IPS DF 19.7 (cell line): ENCODE measurements around the gene ZBED4.
"Not testable (repeated sequence)": the region's sequence is repeated elsewhere in the genome, so short reads cannot be mapped to it uniquely, and the experiment has no call there.

Experiments
- DNase-seq: peaks from one replicate; pipeline ENCODE4 v3.0.0-alpha.2; 2013; ENCODE audit warnings: low read depth, low spot score

The ZBED4 gene

DNA sequence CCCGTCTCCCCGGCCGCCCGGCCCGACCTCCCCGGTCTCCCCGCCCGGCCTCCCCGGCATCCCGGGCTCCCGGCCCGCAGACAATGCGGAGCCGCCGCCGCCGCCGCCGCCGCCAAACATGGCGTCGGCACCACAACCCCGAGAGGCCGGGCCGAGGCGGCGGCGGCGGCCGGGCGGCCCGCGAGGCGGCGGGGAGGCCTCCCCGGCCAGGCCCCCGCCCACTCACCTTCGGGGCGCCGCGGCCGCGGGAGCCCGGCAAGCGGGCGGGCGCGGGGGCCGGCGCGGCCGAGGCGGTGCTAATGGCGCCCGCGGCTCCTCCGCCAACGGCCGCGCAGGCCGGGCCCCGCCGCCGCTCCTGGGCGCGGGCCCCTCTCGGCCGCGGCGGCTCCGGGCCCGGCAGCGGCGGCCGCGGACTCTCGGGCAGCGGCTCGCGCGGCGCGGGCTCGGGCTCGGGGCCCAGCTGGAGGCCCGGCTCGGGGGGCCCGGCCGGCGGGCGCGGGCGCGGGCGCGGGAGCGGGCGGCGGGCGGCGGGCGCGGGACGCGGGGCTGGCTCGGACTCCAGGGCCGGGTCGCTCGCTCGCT is 26.3 kb upstream of the ZBED4 start:
- DNase-seq, result no peak

- no peak for DNase-seq
These were observed 25.6 kb upstream of the ZBED4 start, which contains the start of gene BRD1 for GRCh38 chr22:49827853-49828598. TSS of gene BRD1 (minus strand) at chr22:49827873. CDS start at chr22:49824317, 3,556 bp downstream.

DNA sequence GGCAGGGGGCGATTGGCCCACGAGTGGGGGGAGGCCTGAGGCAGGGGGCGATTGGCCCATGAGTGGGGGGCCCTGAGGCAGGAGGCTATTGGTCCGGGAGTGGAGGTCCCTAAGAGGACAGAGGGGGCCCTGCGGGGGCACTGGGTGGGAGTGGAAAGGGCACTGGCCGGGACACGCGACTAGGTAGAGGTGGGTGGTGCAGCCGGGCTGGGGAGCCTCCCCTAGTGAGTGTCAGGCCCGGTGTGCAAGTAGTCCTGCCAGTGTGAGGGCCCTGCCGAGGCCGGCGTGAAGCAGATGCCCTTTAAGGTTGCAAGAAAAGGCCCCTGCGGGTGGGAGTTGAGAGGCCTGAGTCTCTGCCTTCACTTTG is 25.1 kb upstream of the ZBED4 start:
- no peak for DNase-seq

DNA sequence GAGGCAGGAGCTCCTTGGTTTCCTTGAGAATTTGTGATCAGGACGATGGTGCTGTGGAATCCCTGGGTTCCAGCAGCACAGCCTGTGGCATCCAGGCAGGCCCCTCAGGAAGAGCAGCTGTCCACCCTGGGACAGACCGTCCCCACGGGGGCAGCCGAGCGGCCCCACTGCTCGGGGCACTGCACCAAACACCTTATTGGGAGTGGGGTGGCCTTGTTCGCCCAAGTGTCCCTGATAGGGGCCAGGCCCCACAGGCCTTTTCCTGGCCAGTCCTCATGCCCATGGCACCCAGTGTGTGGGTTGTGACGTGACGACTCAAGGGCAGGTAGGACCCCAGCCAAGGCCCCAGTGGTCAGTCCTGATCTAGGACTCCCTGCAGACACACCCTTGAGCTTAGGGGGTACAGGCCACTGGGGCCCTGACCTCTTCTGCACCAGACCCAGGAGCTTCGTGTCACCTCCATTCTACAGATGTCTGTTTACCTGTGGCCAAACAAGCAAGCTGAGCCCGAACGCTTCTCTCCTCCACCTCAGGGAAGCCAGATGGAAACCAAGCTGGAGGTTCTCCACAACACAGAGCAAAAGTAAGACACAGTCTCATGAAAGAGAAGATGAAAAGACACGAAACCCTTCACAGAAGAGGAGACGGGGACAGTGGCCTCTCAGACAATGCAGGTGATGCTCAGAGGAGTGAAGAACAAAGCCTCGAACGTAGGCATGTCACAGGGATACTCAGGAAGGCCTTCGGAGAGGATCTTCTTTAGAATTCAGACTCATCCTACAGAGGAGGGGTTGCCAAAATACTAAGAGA is 24.4 kb upstream of the ZBED4 start:
- DNase-seq, result no peak

DNA sequence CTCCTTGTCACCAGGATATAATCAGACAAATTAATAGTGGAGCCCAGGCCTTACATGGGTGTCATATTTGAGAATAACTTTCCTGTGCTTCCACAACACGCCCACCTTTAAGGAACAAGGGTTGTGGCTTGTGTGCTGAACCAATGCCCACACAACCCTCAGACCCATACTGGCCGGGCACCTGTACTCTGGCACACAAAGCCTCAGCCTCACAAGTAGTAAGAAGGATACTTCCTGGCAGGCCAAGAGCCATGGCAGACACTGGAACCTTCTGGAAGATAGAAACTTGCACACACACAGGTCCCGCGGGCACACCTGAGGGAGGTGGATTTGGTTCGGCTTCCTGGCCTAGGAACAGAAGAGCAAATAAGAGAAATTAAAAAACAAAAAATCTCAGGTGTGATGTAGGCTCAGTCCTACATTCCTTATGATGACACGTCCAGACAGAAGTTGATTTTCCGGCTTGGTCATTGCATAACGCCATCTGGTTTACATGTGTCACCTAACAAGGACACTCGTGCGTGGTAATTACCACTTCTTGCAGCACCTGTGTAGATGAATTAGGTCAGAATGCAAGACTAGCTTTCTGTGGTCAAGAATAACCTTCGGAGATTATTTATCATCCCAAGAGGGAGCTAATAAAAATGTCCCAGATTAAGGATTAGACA is 20.2 kb upstream of the ZBED4 start:
- DNase-seq, result no peak

GRCh38 chr22:49838771-49839717 is 14.6 kb upstream of the ZBED4 start:
- DNase-seq, result no peak

DNA sequence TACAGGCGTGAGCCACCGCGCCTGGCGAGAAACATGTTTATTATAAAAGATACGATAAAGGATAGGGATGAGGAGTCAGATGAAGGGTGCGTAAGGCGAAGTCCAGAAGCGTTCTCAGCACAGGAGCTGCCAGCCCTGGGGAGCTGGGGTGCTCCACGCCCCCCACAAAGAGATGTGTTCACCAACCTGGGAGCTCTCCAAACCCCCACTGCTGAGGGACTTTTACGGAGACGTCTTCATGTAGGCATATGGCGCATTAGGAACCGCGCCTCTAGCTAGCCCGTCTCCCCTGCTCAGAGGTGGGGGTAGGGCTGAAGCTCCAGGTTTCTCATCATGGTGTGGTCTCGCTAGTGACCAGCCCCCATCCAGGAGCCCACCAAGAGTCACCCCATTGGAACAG is 8.4 kb upstream of the ZBED4 start:
- DNase-seq, result no peak

DNA sequence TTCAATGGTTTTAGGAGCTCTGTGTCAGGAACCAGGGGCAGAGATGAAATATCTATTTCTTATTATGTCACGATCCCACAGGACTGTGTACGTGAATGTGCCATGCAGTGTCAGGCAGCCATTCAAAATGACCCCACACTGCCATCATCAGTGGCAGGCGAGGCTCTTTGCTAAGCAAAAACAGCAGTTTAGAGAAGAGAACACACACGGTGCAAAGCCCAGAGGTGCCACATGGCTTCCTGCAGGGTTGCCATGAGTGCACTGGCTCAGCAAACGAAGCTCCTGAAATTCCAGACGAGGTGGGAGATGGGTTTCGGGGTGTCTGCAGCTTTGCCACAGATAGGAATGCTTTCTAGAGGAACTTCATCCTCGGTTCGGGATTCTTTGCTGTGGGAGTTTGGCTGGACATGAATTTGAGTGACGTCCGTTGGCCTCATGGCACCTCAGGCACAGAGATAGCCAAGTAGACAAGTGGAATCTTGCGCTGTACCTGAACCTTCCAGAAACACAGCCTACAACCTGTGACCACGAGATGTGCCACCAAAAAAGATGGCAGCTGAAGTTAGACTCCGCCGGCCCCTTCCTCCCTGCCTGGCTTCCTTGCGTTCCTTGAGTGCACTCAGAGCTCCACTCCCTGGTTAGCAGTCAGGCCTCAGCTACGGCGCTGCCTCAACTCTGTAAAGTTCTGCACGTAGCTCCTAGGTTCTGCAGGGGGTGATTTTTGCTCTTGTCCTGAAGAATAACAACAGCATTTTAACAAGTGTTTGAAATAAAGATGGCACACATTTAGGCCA is 7.8 kb upstream of the ZBED4 start:
- no peak for DNase-seq

DNA sequence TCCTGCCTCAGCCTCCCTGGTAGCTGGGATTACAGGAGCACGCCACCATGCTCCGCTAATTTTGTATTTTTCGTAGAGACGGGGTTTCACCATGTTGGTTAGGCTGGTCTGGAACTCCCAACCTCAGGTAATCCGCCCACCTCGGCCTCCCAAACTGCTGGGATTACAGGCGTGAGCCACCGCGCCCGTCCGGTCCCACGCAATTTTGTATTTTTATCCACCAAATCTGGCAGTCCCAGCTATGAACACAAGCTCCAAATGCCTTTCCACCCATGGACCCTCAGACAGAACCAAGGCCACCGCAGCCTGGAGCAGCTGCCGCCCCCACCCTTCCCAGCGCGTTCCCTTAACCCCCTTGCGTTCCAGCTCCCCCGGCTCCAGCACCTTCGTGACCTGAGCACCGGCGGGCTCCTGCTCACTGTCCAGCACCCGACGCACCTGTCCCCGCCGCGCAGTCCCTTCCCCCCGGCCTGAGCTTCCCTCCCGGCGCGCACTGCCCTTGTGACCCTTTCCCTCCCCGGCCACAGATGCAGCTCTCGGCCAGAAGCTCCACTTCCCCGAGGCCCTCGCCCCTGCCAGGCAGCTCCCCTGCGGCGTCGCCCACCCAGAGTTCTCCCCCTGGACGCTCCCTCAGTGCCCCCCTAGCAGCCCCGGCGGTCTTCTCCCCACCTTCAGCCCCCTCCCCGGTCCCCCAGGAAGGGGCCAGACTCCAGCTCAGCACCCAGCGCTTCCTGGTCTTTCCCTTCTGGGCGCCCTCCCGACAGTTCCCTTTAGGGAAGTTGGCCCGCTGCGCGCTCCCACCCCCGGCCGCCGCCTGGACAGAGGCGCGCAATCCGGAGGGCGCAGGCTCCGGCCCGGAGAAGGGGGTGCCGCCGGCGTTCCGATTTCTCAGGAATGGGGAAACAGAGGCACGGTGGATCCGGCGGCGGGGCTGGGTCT is 5.6 kb upstream of the ZBED4 start:
- DNase-seq, result no peak

DNA sequence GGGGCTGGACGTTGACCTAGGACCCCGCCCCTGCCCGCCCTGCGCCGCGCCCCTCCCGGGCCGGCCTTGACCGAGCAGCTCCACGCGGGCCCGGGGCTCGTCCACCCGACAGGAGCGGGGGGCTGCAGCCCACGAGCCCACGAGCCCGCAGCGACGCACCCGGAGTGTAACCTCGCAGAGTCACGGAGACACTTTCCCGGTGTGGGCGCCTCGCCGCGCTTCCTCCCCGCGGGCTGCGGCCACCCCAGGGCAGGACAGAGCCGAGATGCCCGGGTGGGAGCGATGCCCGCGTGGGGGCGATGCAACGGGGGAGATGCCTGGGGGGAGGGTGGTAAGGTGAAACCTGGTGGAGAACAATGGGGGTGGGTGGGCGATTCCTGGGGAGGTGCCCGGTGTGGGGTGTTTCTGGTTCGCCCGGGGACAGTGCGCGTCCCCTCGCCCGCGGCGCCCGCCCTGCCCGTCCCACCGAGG is 4.9 kb upstream of the ZBED4 start:
- DNase-seq, result no peak

- DNase-seq, result no peak
These were observed 4.3 kb upstream of the ZBED4 start for GRCh38 chr22:49849161-49850020.

DNA sequence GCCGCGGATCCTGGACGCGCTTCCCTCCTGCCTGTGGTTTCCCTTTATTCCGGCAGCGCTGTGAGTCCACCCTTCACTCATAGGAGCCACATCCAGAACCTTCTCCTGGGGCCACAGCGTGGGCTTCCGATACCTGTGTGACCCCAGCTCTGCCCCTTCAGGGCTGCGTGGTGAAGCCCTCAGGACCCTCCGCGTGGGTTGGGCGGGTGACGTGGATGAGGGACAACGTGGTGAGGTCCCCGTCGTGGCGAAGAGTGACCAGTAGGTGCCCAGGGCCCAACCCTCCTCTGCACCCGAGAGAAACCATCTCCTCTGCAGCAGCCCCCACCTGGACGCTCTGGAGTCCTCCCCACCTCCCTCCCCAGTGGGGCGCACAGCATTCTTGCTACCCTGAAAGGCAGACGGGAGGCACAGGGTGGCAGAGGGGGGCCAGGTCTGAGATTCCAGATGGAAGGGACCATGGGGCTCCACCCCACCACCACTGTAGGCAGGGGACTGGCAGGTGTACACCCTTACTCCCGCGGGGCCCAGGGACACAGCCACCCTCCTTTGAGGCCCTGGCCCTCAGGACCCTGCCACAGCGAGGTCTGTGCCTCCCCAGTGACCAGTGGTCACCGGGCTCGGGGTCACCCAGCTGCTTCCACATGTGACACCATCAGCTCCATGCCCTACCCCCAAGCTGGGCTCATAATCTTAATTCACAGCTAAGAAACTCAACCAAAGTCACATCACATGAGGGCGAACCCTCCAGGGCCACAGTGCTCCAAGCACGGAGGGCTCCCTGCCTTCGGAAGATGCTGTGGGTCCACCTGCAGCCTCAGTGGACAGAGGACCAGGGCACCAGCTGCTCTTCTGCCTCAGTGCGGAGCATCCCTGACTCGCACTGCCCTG is 3.4 kb upstream of the ZBED4 start:
- no peak for DNase-seq

DNA sequence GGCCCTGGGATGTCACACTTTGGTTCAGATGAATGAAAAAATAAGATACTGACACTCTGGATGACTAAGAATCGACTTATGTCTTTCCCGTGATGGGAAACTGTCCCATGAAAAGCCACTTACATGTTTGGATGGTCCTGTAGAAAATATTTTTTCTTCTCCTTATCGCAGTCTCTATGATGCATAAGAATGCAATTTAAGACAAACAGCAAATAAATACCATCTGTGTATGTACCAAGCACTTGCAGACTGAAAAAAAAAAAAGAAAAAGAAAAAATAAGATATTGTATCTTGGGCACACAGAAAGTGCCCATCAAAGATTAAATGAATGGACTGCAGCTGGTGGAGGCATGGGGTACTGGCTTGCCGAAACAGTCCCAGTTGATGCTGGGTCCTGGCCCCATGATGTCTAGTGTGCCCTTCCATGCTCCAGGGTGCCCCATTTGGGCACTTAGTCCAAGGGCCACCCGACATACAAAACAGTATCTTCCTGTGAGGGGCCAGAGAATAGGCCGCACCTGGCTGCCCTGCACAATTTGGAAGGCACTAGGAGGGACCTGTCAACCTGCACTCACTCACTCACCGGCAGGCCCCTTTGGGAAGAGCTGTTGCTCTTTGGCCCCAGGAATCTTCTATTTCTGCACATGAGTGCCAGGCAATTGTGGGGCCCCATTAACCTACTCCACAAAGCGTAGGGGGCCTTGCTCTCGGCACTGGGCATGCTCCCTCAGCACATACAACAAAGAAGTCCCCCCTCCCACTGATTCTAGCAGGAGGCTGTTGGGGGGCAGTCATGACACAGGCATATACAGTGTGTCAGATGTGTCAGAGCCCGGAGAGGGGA is 2.5 kb upstream of the ZBED4 start:
- no peak for DNase-seq

GRCh38 chr22:49852568-49852897 is 1.1 kb upstream of the ZBED4 start:
- DNase-seq, result not testable (repeated sequence)

DNA sequence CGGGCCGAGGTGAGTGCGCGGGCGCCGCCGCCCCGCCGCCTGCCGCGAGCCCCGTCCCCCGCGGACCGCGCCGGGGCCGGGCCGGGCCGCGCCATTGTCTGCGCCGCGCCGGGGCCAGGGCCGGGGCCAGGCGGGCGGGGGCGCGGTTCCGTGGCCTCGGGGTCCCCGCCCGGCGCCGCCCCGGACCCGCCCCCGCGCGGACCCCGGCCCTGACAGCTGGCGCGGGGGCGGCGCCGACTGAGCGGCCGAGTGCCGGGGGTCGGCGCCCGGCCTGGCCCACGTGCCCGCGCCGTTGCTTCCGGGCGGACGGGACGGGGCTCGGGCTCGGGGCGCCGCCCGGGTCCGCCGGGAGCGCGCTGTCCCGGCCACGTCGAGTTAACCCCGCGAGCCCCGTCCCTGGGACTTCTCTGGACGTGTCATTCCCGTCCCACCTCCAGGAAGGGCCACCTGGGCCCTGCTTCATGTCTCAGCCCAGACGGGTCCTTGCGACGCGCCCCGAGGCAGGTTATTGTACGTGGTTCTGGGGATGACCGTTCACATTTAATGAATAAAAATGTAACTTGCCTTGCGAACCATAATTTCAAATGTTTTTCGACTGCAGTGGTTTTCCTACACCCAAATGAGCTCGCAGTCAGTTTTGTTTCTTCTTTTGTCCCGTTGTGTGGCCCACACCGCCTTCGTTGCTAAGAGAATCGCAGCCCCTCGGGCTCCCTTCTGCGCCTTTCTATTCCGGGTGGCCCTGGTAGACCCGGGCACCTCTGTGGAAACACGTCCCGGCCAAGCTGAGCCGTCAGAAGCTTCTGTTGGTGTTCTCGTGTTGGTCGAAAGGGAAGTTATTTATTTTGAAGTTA is 562 bp downstream of the ZBED4 start:
- no peak for DNase-seq
